IMR-90 (cell line): Measurements from ENCODE around the gene TPM4. TPM values are rescaled to one million over a fixed set of nuclear protein-coding genes. Genes with fewer than 3 reads are reported as not detected.

ENCODE experiments used
- ATAC-seq: fragments of 200-7000 bp; cut with Tn5 transposase; 2 replicates; pipeline ENCODE4 v1.9.1; 2020; ENCODE audit warnings: low read depth, mild to moderate bottlenecking, moderate library complexity
- BruUV-seq: library from RNA; stranded (reverse); fragments of 400-500 nt; replicated peaks from 2 replicates; lab custom pipeline; 2021; lab: Mats Ljungman, UMichigan
- CTCF ChIA-PET: fragments of 300-600 bp; formaldehyde crosslinking; extraction: SDS; loops from one replicate; lab custom pipeline; 2021; ENCODE audit warnings: antibody characterized with exemption; lab: Yijun Ruan, JAX
- POLR2A ChIA-PET: fragments of 300-600 bp; sonication (Branson Sonifier 250); formaldehyde crosslinking; loops from one replicate; lab custom pipeline; 2022; ENCODE audit warnings: antibody characterized with exemption; ENCODE audit not compliant: unreplicated experiment; lab: Charles Lee
- DNase-seq: peaks from one replicate; pipeline ENCODE4 v3.0.0; 2013
- H2AFZ ChIP-seq: replicated peaks from 2 replicates; pipeline ENCODE3; 2013; ENCODE audit warnings: low read length, mild to moderate bottlenecking; ENCODE audit not compliant: poor library complexity
- H2AK5ac ChIP-seq: 2 replicates; pipeline ENCODE4 v1.6.1; 2013; ENCODE audit warnings: low read depth, low read length, inconsistent platforms
- H2AK9ac ChIP-seq: replicated peaks from 2 replicates; pipeline ENCODE3; 2013; ENCODE audit warnings: mild to moderate bottlenecking, low read depth, low read length, moderate library complexity; ENCODE audit not compliant: poor library complexity
- H2BK120ac ChIP-seq: 2 replicates; pipeline ENCODE4 v1.6.1; 2013; ENCODE audit warnings: low read depth, low read length, inconsistent platforms
- H2BK15ac ChIP-seq: 3 replicates; pipeline ENCODE4 v1.6.1; 2013; ENCODE audit warnings: low read depth, low read length, inconsistent platforms
- H2BK20ac ChIP-seq: 2 replicates; pipeline ENCODE4 v1.6.1; 2013; ENCODE audit warnings: low read depth, mild to moderate bottlenecking, inconsistent platforms, low read length, moderate library complexity
- H2BK5ac ChIP-seq: 2 replicates; pipeline ENCODE4 v1.6.1; 2013; ENCODE audit warnings: mild to moderate bottlenecking, low read depth, low read length, inconsistent platforms; ENCODE audit not compliant: poor library complexity, severe bottlenecking
- H3K14ac ChIP-seq: replicated peaks from 2 replicates; pipeline ENCODE4 v1.6.1; 2013; ENCODE audit warnings: low read depth, low read length, inconsistent platforms
- H3K18ac ChIP-seq: 2 replicates; pipeline ENCODE4 v1.6.1; 2013; ENCODE audit warnings: low read depth, low read length, control low read depth
- H3K23ac ChIP-seq: 2 replicates; pipeline ENCODE4 v1.6.1; 2013; ENCODE audit warnings: low read depth, low read length, inconsistent platforms
- H3K27ac ChIP-seq: 2 replicates; pipeline ENCODE4 v1.5.1; 2013; ENCODE audit warnings: mild to moderate bottlenecking, control low read depth, low read length; ENCODE audit not compliant: insufficient read depth
- H3K27me3 ChIP-seq: 2 replicates; pipeline ENCODE4 v1.6.1; 2013; ENCODE audit warnings: low read length; ENCODE audit not compliant: control insufficient read depth, insufficient read depth
- H3K36me3 ChIP-seq: 2 replicates; pipeline ENCODE4 v1.6.1; 2013; ENCODE audit warnings: low read length, mixed read lengths; ENCODE audit not compliant: control insufficient read depth, insufficient read depth
- H3K4ac ChIP-seq: 2 replicates; pipeline ENCODE4 v1.6.1; 2013; ENCODE audit warnings: low read depth, low read length, inconsistent platforms
- H3K4me1 ChIP-seq: 2 replicates; pipeline ENCODE4 v1.6.1; 2013; ENCODE audit warnings: low read length, mixed read lengths; ENCODE audit not compliant: control insufficient read depth, insufficient read depth
- H3K4me2 ChIP-seq: 2 replicates; pipeline ENCODE4 v1.6.1; 2013; ENCODE audit warnings: low read depth, mild to moderate bottlenecking, control low read depth, low read length, moderate library complexity
- H3K4me3 ChIP-seq: 2 replicates; pipeline ENCODE4 v1.5.1; 2013; ENCODE audit warnings: low read depth, mild to moderate bottlenecking, control low read depth, low read length, moderate library complexity; ENCODE audit not compliant: insufficient read depth
- H3K56ac ChIP-seq: 2 replicates; pipeline ENCODE4 v1.6.1; 2013; ENCODE audit warnings: low read length, inconsistent platforms; ENCODE audit not compliant: insufficient read depth; ENCODE audit errors: extremely low read depth
- H3K79me1 ChIP-seq, 2 experiments: 2 replicates each; pipeline ENCODE4 v1.6.1; 2013; ENCODE audit warnings: low read length in 2 of 2, inconsistent platforms in 1 of 2, low read depth in 1 of 2
- H3K9ac ChIP-seq: 2 replicates; pipeline ENCODE4 v1.6.1; 2013; ENCODE audit warnings: low read depth, low read length, control low read depth
- H3K9me1 ChIP-seq: 2 replicates; pipeline ENCODE4 v1.6.1; 2013; ENCODE audit warnings: low read length, inconsistent platforms; ENCODE audit not compliant: insufficient read depth
- H3K9me3 ChIP-seq: 2 replicates; pipeline ENCODE4 v1.6.1; 2013; ENCODE audit warnings: low read length; ENCODE audit not compliant: control insufficient read depth, insufficient read depth
- H4K20me1 ChIP-seq: 2 replicates; pipeline ENCODE4 v1.6.1; 2013; ENCODE audit warnings: low read length, inconsistent platforms; ENCODE audit not compliant: insufficient read depth
- H4K5ac ChIP-seq: 2 replicates; pipeline ENCODE4 v1.6.1; 2013; ENCODE audit warnings: mild to moderate bottlenecking, low read depth, low read length, control low read depth
- H4K8ac ChIP-seq, 2 experiments: 2 replicates each; pipeline ENCODE4 v1.6.1; 2013; ENCODE audit warnings: low read depth in 2 of 2, low read length in 2 of 2, control low read depth in 1 of 2, inconsistent platforms in 1 of 2
- H4K91ac ChIP-seq: 2 replicates; pipeline ENCODE4 v1.6.1; 2013; ENCODE audit warnings: low read depth, low read length, inconsistent platforms; ENCODE audit not compliant: insufficient read depth
- CEBPB ChIP-seq: IDR thresholded peaks from 2 replicates; pipeline ENCODE4 v1.6.1; 2012; ENCODE audit warnings: low read depth, low read length, improper control_type of control experiment
- MAZ ChIP-seq: IDR thresholded peaks from 2 replicates; pipeline ENCODE4 v1.6.1; 2012; ENCODE audit warnings: low read depth, mild to moderate bottlenecking, low read length, improper control_type of control experiment, moderate library complexity, borderline replicate concordance
- SMC3 ChIP-seq: fragments of 150-350 bp; IDR thresholded peaks from 2 replicates; pipeline ENCODE4 v1.6.1; 2016; ENCODE audit warnings: low read depth, mild to moderate bottlenecking, antibody characterized with exemption, low read length, moderate library complexity
- WGBS, 2 experiments: methylation state at CpG; one replicate each; pipeline versions ENCODE4 v1.1.5 to v1.1.7; 2013; ENCODE audit warnings: missing lambda C conversion rate in 2 of 2; ENCODE audit not compliant: insufficient read length in 1 of 2; ENCODE audit errors: extremely low coverage in 2 of 2; 5-methylcytosine and 5-hydroxymethylcytosine counted together
- dilution Hi-C: fragments of 300-500 bp; cut with HindIII; formaldehyde crosslinking; loops from one replicate; pipeline ENCODE4 v1.14.3; 2018; ENCODE audit warnings: low sequenced_read_pairs; ENCODE audit not compliant: unreplicated experiment
- in situ Hi-C: fragments of 300-500 bp; cut with MboI; formaldehyde crosslinking; loops from 3 replicates; pipeline ENCODE4 v1.14.3; 2019; ENCODE audit warnings: low sequenced_read_pairs, inconsistent platforms, mixed read lengths
- intact Hi-C: fragments of 100-400 bp; cut with micrococcal nuclease; formaldehyde crosslinking; loops from 2 replicates; pipeline ENCODE4 v1.10.0; 2022
- polyA plus RNA-seq, 3 experiments: library from polyadenylated mRNA; depleted of rRNA; stranded (reverse); fragments of >200 nt; gene quantifications; 2 replicates each; pipeline ENCODE4 v1.2.3, GENCODE V29; 2012; ENCODE audit warnings: low replicate concordance in 1 of 3
- total RNA-seq: library from RNA; depleted of rRNA; stranded (reverse); fragments of >200 nt; gene quantifications from 2 replicates; pipeline ENCODE4 v1.2.3, GENCODE V29; 2012

Gene TPM4
- total and polyA plus RNA-seq, 2 of the 4 experiments (the other 2 are of a cell fraction), result 1,075 to 1,160 TPM

GRCh38 chr19:16034958-16035560, 41.2 kb upstream of the TPM4 start:
- Histone ChIP-seq H3K27me3 (no peaks in the 10 kb centered on the region), H2BK5ac (no peak overlapping the region), H3K79me1 (no peaks in the 10 kb centered on the region), H3K56ac (no peak overlapping the region), H3K4me3 (no peak overlapping the region), H2AFZ (no peak overlapping the region), H3K9me1 (no peaks in the 10 kb centered on the region), H3K9ac (no peak overlapping the region), H2BK120ac (no peak overlapping the region), H3K23ac (no peak overlapping the region), H2AK9ac (no peak overlapping the region), H3K14ac (no peak overlapping the region), H3K4me2 (no peak overlapping the region), H3K18ac (no peak overlapping the region), H3K4me1 (no peaks in the 10 kb centered on the region), H3K9me3 (no peaks in the 10 kb centered on the region), H3K4ac (no peak overlapping the region), H4K91ac (no peak overlapping the region), H3K27ac (no peak overlapping the region), H4K5ac (no peak overlapping the region), H4K8ac (no peak overlapping the region), H2BK20ac (no peak overlapping the region), H4K20me1 (no peaks in the 10 kb centered on the region), H2AK5ac (no peak overlapping the region), H3K36me3 (no peaks in the 10 kb centered on the region), H2BK15ac (no peak overlapping the region)
- intact Hi-C loops (no loop called here), dilution Hi-C loops (no loop called here), in situ Hi-C loops (no loop called here)
- TF ChIP-seq MAZ (no peak), CEBPB (no peak), SMC3 (no peak)
- no TSS peak for BruUV-seq
- WGBS, 2 experiments, result 80% methylated on average over 2 of the region's 17 CpGs; no CpG with 5 or more reads in 1 of the 2 experiments
- no peak for DNase-seq
- no peak for ATAC-seq
- CTCF ChIA-PET, result no interaction called here
- POLR2A ChIA-PET, result no interaction called here
